Heart left ventricle (tissue), 16 donors: ENCODE results near the gene PPP2R3A. TPM values are rescaled to one million over a fixed set of nuclear protein-coding genes. Genes with fewer than 3 reads are reported as not detected.

Source experiments
- ATAC-seq, 4 donors: fragments of 200-7000 bp; cut with Tn5 transposase; one replicate each; pipeline ENCODE4 v1.9.1; 2020 to 2022; ENCODE audit warnings: moderate library complexity in 4 of 4, mild to moderate bottlenecking in 3 of 4, moderate number of reproducible peaks in 1 of 4
- DNase-seq, 5 donors: peaks; one replicate each; pipeline ENCODE4 v3.0.0-alpha.2; 2020
- H3K27ac ChIP-seq, 12 donors: fragments of 200-600 bp; sonication (generic) in 4 of 12; one replicate each; pipeline versions ENCODE4 v1.5.0 to v1.8.0; 2016 to 2022; ENCODE audit warnings: mild to moderate bottlenecking in 2 of 12
- H3K27me3 ChIP-seq, 9 donors: fragments of 200-600 bp; sonication (generic) in 2 of 9; one replicate each; pipeline versions ENCODE4 v1.5.1 to v1.8.0; 2016 to 2022; ENCODE audit warnings: mild to moderate bottlenecking in 3 of 9
- H3K36me3 ChIP-seq, 9 donors: fragments of 200-600 bp; sonication (generic) in 2 of 9; one replicate each; pipeline versions ENCODE4 v1.5.0 to v1.8.0; 2018 to 2022; ENCODE audit warnings: mild to moderate bottlenecking in 2 of 9
- H3K4me1 ChIP-seq, 12 donors: fragments of 200-600 bp; sonication (generic) in 4 of 12; one replicate each; pipeline versions ENCODE4 v1.5.0 to v1.8.0; 2016 to 2022; ENCODE audit warnings: mild to moderate bottlenecking in 3 of 12
- H3K4me3 ChIP-seq, 12 donors: fragments of 200-600 bp; sonication (generic) in 4 of 12; one replicate each; pipeline versions ENCODE4 v1.5.0 to v1.8.0; 2017 to 2022; ENCODE audit warnings: mild to moderate bottlenecking in 9 of 12, moderate library complexity in 4 of 12
- H3K9me3 ChIP-seq, 12 donors: fragments of 200-600 bp; sonication (generic) in 4 of 12; one replicate each; pipeline versions ENCODE4 v1.5.0 to v1.8.0; 2016 to 2022; ENCODE audit warnings: mild to moderate bottlenecking in 1 of 12
- CTCF ChIP-seq, 12 donors: fragments of 200-600 bp; sonication (generic) in 4 of 12; IDR thresholded peaks; one replicate each; pipeline versions ENCODE4 v1.5.0 to v1.8.0; 2018 to 2022; ENCODE audit warnings: antibody characterized with exemption in 12 of 12, mild to moderate bottlenecking in 5 of 12
- POLR2A ChIP-seq, 2 donors: fragments of 450-650 bp; IDR thresholded peaks; one replicate each; pipeline ENCODE4 v1.6.1; 2017; ENCODE audit warnings: antibody characterized with exemption in 2 of 2, mild to moderate bottlenecking in 2 of 2, moderate library complexity in 2 of 2
- WGBS, 4 donors: extraction: QIAGEN DNeasy Blood & Tissue Kit in 2 of 4; methylation state at CpG; one replicate each; pipeline versions ENCODE4 v1.1.5 to v1.1.7; 2013 to 2018; 5-methylcytosine and 5-hydroxymethylcytosine counted together
- intact Hi-C, 10 donors: fragments of 100-400 bp; cut with DNase I; formaldehyde crosslinking; loops; one replicate each; pipeline versions ENCODE4 v1.11.1 to v1.14.2; 2022
- polyA plus RNA-seq, 2 donors: library from polyadenylated mRNA; stranded (reverse); fragments of 200-250 nt; gene quantifications; one replicate each; pipeline ENCODE4 v1.2.3, GENCODE V29; 2013
- total RNA-seq, 9 donors: library from RNA; depleted of rRNA in 2 of 9; stranded (reverse); fragments of >200 nt in 2 of 9; fragmentation: NEBNext Ultra II Directional in 3 of 9; extraction: Animal tissue kit (Norgen Biotek cat#: 25700) in 3 of 9; gene quantifications; one replicate each; pipeline versions ENCODE4 v1.1.0 to v1.2.4, GENCODE V29; 2016 to 2023
- donor health status: ischemic (EF 13 %, LVEDD 7.1; RV severe dilation, severe dysfunction).
- donor health status: healthy with polysubstance abuse.
- donor health status: DM: no; HTN: yes; CAD: no.
- donor health status: DM: no; HTN: no; CAD: no.
- donor health status: ischemic (EF 25% LVEDD 6.9; RV normal size, moderate dysfunction).
- donor health status: ischemic (EF 25% LVEDD 5.7; RV mildly dilated, moderate dysfunction).
- donor health status: healthy.
- donor health status: DM: yes; HTN: yes; CAD: no.
- donor health status: ischemic (EF 35%, LVEDD 5.7; RV mildly dilated, moderate dysfunction).
- donor health status: nonischemic (EF 11% LVEDD 7.7; RV severe dilation, severe dysfunction).
- donor health status: DM: yes; HTN: yes; CAD: no.
- donor health status: PGD.
- donor health status: ischemic (EF 29% LVEDD 5.4; RV normal size, mild dysfunction).
- donor health status: nonischemic (EF 23%, LVEDD 6.1; RV moderate dilation, normal function).

The PPP2R3A gene
- total and polyA plus RNA-seq, 11 donors: 10.4 to 136 (median 92.4) TPM

- intact Hi-C loops: loop anchor here in 9 of 10 donors (2.0 to 10.0 kb wide), 4 partner anchors 55 to 57 kb away; partner anchors contain the start of gene PPP2R3A (in 8 of the 9)
- H3K9me3 ChIP-seq: peaks cover 0 to 7% (median 0%) of the 10 kb centered on the region in 12 donors
- peak overlapping the region in 2 of 12 donors; percentile 55 to 63 for H3K4me3 ChIP-seq
- no peak for TF ChIP-seq CTCF (IDR thresholded peaks at IDR 0.05)
- TF ChIP-seq POLR2A (IDR thresholded peaks at IDR 0.05): no peak
- ATAC-seq (no peak), DNase-seq (no peak)
- peak overlapping the region in 6 of 12 donors; percentile 72 to 93 (median 85) for H3K27ac ChIP-seq
- H3K36me3 ChIP-seq: peaks cover 0 to 2% (median 0%) of the 10 kb centered on the region in 9 donors
- WGBS, 4 donors: 57 to 72% (median 70%) methylated on average over 1 of the region's 1 CpG
- no peaks in the 10 kb centered on the region for H3K27me3 ChIP-seq
- H3K4me1 ChIP-seq: peaks cover 0 to 49% (median 17%) of the 10 kb centered on the region in 12 donors
Observed at GRCh38 chr3:136021803-136022202, 56.3 kb downstream of the PPP2R3A start.

- ATAC-seq (peak; percentile 73 to 92 (median 82)), DNase-seq (no peak)
- H3K27me3 ChIP-seq: no peaks in the 10 kb centered on the region
- H3K36me3 ChIP-seq: peaks cover 0 to 11% (median 5%) of the 10 kb centered on the region in 9 donors
- intact Hi-C loops: loop anchor here in 9 of 10 donors (2.0 to 10.0 kb wide), 4 partner anchors 55 to 58 kb away; partner anchors contain the start of gene PPP2R3A (in 8 of the 9)
- peaks cover 0 to 49% (median 17%) of the 10 kb centered on the region in 12 donors for H3K4me1 ChIP-seq
- TF ChIP-seq POLR2A (IDR thresholded peaks at IDR 0.05): no peak
- no peak for TF ChIP-seq CTCF (IDR thresholded peaks at IDR 0.05)
- H3K9me3 ChIP-seq: no peaks in the 10 kb centered on the region
- H3K27ac ChIP-seq: peak overlapping the region; percentile 58 to 93 (median 82)
- peak overlapping the region; percentile 5 to 63 (median 46) for H3K4me3 ChIP-seq
- WGBS, 4 donors: 46 to 63% (median 60%) methylated on average over 6 of the region's 6 CpGs
Observed at GRCh38 chr3:136022529-136023263, 57.2 kb downstream of the PPP2R3A start.

GRCh38 chr3:136023264-136023978 is 57.9 kb downstream of the PPP2R3A start:
- DNase-seq: no peak
- peaks cover 0 to 42% (median 14%) of the 10 kb centered on the region in 12 donors for H3K4me1 ChIP-seq
- WGBS, 4 donors: 50 to 76% (median 69%) methylated on average over 3 of the region's 3 CpGs
- no peaks in the 10 kb centered on the region for H3K9me3 ChIP-seq
- peak overlapping the region; percentile 9 to 63 (median 46) for H3K4me3 ChIP-seq
- peak; percentile 62 to 86 (median 76) for ATAC-seq
- peak overlapping the region; percentile 58 to 93 (median 82) for H3K27ac ChIP-seq
- TF ChIP-seq CTCF (IDR thresholded peaks at IDR 0.05) (no peak), POLR2A (IDR thresholded peaks at IDR 0.05) (no peak)
- peaks cover 0 to 19% (median 11%) of the 10 kb centered on the region in 9 donors for H3K36me3 ChIP-seq
- H3K27me3 ChIP-seq: no peaks in the 10 kb centered on the region
- intact Hi-C loops: loop anchor here in 9 of 10 donors (2.0 to 10.0 kb wide), 4 partner anchors 56 to 59 kb away; partner anchors contain the start of gene PPP2R3A (in 8 of the 9)

GRCh38 chr3:136036306-136036705 is 70.8 kb downstream of the PPP2R3A start:
- Histone ChIP-seq H3K4me1 (peaks cover 0 to 30% (median 0%) of the 10 kb centered on the region in 12 donors), H3K9me3 (peaks cover 0 to 10% (median 2%) of the 10 kb centered on the region in 12 donors), H3K36me3 (peaks cover 0 to 35% (median 4%) of the 10 kb centered on the region in 9 donors), H3K27me3 (no peaks in the 10 kb centered on the region), H3K4me3 (no peak overlapping the region), H3K27ac (no peak overlapping the region)
- no peak for TF ChIP-seq CTCF (IDR thresholded peaks at IDR 0.05)
- TF ChIP-seq POLR2A (IDR thresholded peaks at IDR 0.05): no peak
- 55 to 73% (median 68%) methylated on average over 3 of the region's 3 CpGs for WGBS, 4 donors
- ATAC-seq: no peak
- intact Hi-C loops: no loop called here
- no peak for DNase-seq
